SU-DHL-6 (cell line): ENCODE data around the gene SEMA4A.

ENCODE experiments used
- H2AFZ ChIP-seq: fragments of 200-600 bp; sonication (generic); 2 replicates; pipeline ENCODE4 v1.6.1; 2014; ENCODE audit warnings: low read depth, mild to moderate bottlenecking, moderate library complexity, mixed read lengths, antibody characterized with exemption, low read length; ENCODE audit not compliant: severe bottlenecking
- H3F3A ChIP-seq: fragments of 200-600 bp; shearing (Covaris generic); 2 replicates; pipeline ENCODE4 v1.6.0; 2016; ENCODE audit warnings: antibody characterized with exemption, mild to moderate bottlenecking; ENCODE audit not compliant: insufficient read depth
- H3K27ac ChIP-seq: fragments of 200-600 bp; sonication (generic); 2 replicates; pipeline ENCODE4 v1.5.1; 2016; ENCODE audit warnings: low read depth, mild to moderate bottlenecking, low read length, moderate library complexity, mixed read lengths
- H3K27me3 ChIP-seq: fragments of 200-600 bp; sonication (generic), shearing (Covaris generic); 2 replicates; pipeline ENCODE4 v1.6.0; 2014; ENCODE audit warnings: mild to moderate bottlenecking, low read length
- H3K36me3 ChIP-seq: fragments of 200-600 bp; sonication (generic); 2 replicates; pipeline ENCODE4 v1.6.1; 2014; ENCODE audit warnings: mild to moderate bottlenecking, low read length, mixed read lengths
- H3K4me2 ChIP-seq: fragments of 300-600, 200-600 bp; shearing (Covaris generic), sonication (generic); 2 replicates; pipeline ENCODE4 v1.6.0; 2014; ENCODE audit warnings: low read length, low read depth, mild to moderate bottlenecking; ENCODE audit not compliant: poor library complexity, severe bottlenecking
- H3K4me3 ChIP-seq: fragments of 200-600 bp; sonication (generic); 2 replicates; pipeline ENCODE4 v1.5.1; 2014; ENCODE audit warnings: antibody characterized with exemption, low read length, mild to moderate bottlenecking, mixed read lengths; ENCODE audit not compliant: insufficient read depth, poor library complexity, severe bottlenecking
- H3K79me2 ChIP-seq: fragments of 200-600 bp; sonication (generic); 2 replicates; pipeline ENCODE4 v1.6.1; 2014; ENCODE audit warnings: mild to moderate bottlenecking, low read length, moderate library complexity; ENCODE audit not compliant: insufficient read depth
- H3K9ac ChIP-seq: fragments of 200-600 bp; sonication (generic); 2 replicates; pipeline ENCODE4 v1.7.0; 2014; ENCODE audit warnings: mild to moderate bottlenecking, low read length
- H3K9me2 ChIP-seq: fragments of 200-600 bp; sonication (generic); replicated peaks from 2 replicates; pipeline ENCODE4 v1.6.1; 2014; ENCODE audit warnings: low read length; ENCODE audit not compliant: insufficient read depth
- H3K9me3 ChIP-seq: fragments of 200-600 bp; sonication (generic); 2 replicates; pipeline ENCODE4 v1.6.1; 2014; ENCODE audit warnings: low read length, mixed read lengths; ENCODE audit not compliant: insufficient read depth
- H4K20me1 ChIP-seq: fragments of 200-600 bp; sonication (generic); 2 replicates; pipeline ENCODE4 v1.6.1; 2014; ENCODE audit warnings: low read depth, mild to moderate bottlenecking, antibody characterized with exemption, low read length, moderate library complexity, mixed read lengths
- EZH2phosphoT487 ChIP-seq: fragments of 200-600 bp; sonication (generic), shearing (Covaris generic); conservative IDR thresholded peaks from 2 replicates; pipeline ENCODE4 v1.6.1; 2018; ENCODE audit warnings: mild to moderate bottlenecking, antibody characterized with exemption, low read length, moderate library complexity, mixed read lengths
- TF ChIP-seq, protein P1 (sequence below): fragments of 200-600 bp; sonication (generic); IDR thresholded peaks from one replicate; pipeline ENCODE4 v1.5.1; 2017; ENCODE audit warnings: antibody characterized with exemption, mild to moderate bottlenecking, low read length, moderate library complexity; ENCODE audit not compliant: insufficient read depth, poor library complexity, severe bottlenecking

The SEMA4A gene

DNA sequence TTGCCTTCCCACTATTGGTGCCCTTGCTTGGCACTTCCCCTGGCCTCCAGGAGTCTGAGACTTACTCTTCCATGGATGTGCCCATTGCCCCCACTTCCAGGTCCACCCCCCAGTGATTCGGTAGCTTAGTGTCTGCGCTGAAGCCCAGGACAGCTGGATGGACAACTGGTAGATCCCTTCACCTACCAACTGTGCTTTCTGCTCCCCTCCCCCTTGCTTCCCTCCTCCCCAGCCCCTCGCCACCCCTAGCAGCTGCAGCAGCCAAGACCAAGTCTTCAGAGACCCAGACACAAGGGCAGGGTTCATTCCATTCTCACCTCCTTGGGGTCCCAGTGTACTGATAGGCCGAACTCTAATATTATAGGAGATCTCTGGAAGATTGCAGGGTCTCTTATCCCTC, 31.9 kb upstream of the SEMA4A start:
- Histone ChIP-seq H3K79me2 (no peaks in the 10 kb centered on the region), H4K20me1 (no peaks in the 10 kb centered on the region), H3K9me2 (no peaks in the 10 kb centered on the region), H3K36me3 (no peaks in the 10 kb centered on the region), H3K27ac (no peak overlapping the region), H3K4me3 (no peak overlapping the region), H3K4me2 (no peak overlapping the region), H3K27me3 (no peaks in the 10 kb centered on the region), H3F3A (no peaks in the 10 kb centered on the region), H3K9me3 (no peaks in the 10 kb centered on the region), H2AFZ (no peak overlapping the region), H3K9ac (no peak overlapping the region)
- TF ChIP-seq EZH2phosphoT487: no peak
- TF ChIP-seq, protein P1, sequence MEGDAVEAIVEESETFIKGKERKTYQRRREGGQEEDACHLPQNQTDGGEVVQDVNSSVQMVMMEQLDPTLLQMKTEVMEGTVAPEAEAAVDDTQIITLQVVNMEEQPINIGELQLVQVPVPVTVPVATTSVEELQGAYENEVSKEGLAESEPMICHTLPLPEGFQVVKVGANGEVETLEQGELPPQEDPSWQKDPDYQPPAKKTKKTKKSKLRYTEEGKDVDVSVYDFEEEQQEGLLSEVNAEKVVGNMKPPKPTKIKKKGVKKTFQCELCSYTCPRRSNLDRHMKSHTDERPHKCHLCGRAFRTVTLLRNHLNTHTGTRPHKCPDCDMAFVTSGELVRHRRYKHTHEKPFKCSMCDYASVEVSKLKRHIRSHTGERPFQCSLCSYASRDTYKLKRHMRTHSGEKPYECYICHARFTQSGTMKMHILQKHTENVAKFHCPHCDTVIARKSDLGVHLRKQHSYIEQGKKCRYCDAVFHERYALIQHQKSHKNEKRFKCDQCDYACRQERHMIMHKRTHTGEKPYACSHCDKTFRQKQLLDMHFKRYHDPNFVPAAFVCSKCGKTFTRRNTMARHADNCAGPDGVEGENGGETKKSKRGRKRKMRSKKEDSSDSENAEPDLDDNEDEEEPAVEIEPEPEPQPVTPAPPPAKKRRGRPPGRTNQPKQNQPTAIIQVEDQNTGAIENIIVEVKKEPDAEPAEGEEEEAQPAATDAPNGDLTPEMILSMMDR: no peak

- Histone ChIP-seq H3K9ac (no peak overlapping the region), H3K27ac (no peak overlapping the region), H3K27me3 (no peaks in the 10 kb centered on the region), H3K36me3 (no peaks in the 10 kb centered on the region), H3K9me2 (no peaks in the 10 kb centered on the region), H2AFZ (no peak overlapping the region), H3K79me2 (no peaks in the 10 kb centered on the region), H3F3A (no peaks in the 10 kb centered on the region), H3K4me2 (no peak overlapping the region), H3K4me3 (no peak overlapping the region), H3K9me3 (no peaks in the 10 kb centered on the region), H4K20me1 (no peaks in the 10 kb centered on the region)
- TF ChIP-seq, protein P1: no peak
- no peak for TF ChIP-seq EZH2phosphoT487
These were observed 31.3 kb upstream of the SEMA4A start for GRCh38 chr1:156122086-156122485.

DNA sequence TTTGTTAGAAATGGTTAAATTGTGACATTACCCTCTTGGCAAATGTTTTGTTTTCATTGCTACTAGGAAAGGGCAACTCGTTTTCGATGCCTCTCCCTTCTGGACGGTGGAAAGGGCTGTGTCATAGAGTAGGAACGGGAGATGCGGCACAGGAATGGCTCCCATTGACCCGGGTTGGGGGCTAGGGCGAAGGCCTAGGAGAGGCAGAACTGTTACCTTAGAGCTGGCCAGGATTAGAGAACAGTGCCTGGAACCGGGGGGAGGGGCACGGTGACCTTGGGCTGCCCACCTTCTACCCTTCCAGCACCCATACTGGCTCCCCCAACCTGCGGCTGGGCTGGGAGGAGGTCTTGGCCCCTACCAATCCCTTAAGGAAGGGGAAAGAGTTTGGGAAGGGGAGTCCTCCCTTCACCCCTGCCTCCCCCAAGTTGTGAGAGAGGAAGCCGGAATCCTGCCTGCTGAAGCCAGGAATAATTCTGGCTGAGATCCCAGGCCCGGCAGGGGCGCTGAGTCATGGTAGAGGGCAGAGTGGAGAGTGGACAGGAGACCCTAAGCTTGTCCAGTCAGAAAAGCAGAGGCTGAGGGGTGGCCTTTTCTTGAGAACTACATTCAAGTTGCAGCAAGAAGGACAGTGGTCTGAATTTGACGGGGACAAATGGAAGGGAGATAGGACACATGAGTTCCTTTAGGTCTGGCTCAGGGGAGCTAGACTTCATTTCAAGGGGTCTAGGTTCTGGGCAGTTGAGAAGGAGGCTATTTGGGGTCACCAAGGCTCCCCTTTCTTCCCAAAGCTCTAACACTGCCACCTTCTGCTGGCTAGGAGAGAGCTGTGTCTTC, 30.6 kb upstream of the SEMA4A start:
- no peak overlapping the region for H3K4me2 ChIP-seq
- H3K9me3 ChIP-seq: no peaks in the 10 kb centered on the region
- H3K27me3 ChIP-seq: no peaks in the 10 kb centered on the region
- H3K27ac ChIP-seq: no peak overlapping the region
- H3K9ac ChIP-seq: no peak overlapping the region
- H2AFZ ChIP-seq: no peak overlapping the region
- H3K9me2 ChIP-seq: no peaks in the 10 kb centered on the region
- no peak overlapping the region for H3K4me3 ChIP-seq
- H3K79me2 ChIP-seq: no peaks in the 10 kb centered on the region
- no peaks in the 10 kb centered on the region for H3K36me3 ChIP-seq
- TF ChIP-seq EZH2phosphoT487: no peak
- TF ChIP-seq, protein P1: no peak
- H3F3A ChIP-seq: no peaks in the 10 kb centered on the region
- no peaks in the 10 kb centered on the region for H4K20me1 ChIP-seq
